Vagina (tissue), 2 donors: ENCODE measurements around the gene SLC9C1. TPM values are rescaled to one million over a fixed set of nuclear protein-coding genes. Genes with fewer than 3 reads are reported as not detected.

Experiments used
- DNase-seq, 2 donors: peaks; one replicate each; pipeline ENCODE4 v3.0.0-alpha.2; 2017; ENCODE audit errors: extremely low spot score in 2 of 2
- H3K27ac ChIP-seq: fragments of 200-600 bp; sonication (generic); one replicate; pipeline ENCODE4 v1.5.1; 2019
- H3K27me3 ChIP-seq: fragments of 200-600 bp; sonication (generic); one replicate; pipeline ENCODE4 v1.5.1; 2019
- H3K36me3 ChIP-seq, 2 donors: fragments of 200-600 bp; sonication (generic); one replicate each; pipeline ENCODE4 v1.5.1; 2017 to 2019
- H3K4me1 ChIP-seq: fragments of 200-600 bp; sonication (generic); one replicate; pipeline ENCODE4 v1.5.1; 2019
- H3K4me3 ChIP-seq, 2 donors: fragments of 200-600 bp; sonication (generic); 1 replicate in 1 of 2; 2 replicates in 1 of 2; pipeline ENCODE4 v1.5.1; 2016 to 2019
- H3K9me3 ChIP-seq: fragments of 200-600 bp; sonication (generic); one replicate; pipeline ENCODE4 v1.5.1; 2019
- POLR2A ChIP-seq, 2 donors: fragments of 450-650 bp; IDR thresholded peaks; one replicate each; pipeline ENCODE4 v1.6.1; 2017; ENCODE audit warnings: antibody characterized with exemption in 2 of 2, mild to moderate bottlenecking in 2 of 2, moderate library complexity in 2 of 2
- POLR2AphosphoS5 ChIP-seq, 2 donors: sonication (generic); formaldehyde crosslinking; IDR thresholded peaks; one replicate each; pipeline ENCODE4 v1.9.0; 2017; ENCODE audit warnings: antibody characterized with exemption in 2 of 2, mild to moderate bottlenecking in 2 of 2, low read depth in 1 of 2; ENCODE audit not compliant: insufficient read depth in 1 of 2
- intact Hi-C: fragments of 100-400 bp; cut with DNase I; formaldehyde crosslinking; loops from one replicate; pipeline ENCODE4 v1.15.1; 2023
- total RNA-seq: library from RNA; depleted of rRNA; stranded (reverse); fragments of >200 nt; gene quantifications from one replicate; pipeline ENCODE4 v1.2.3, GENCODE V29; 2016
- TF ChIP-seq, protein P1 (sequence below), 3 experiments: fragments of 450-650 bp in 2 of 3; fragments of 200-600 bp in 1 of 3; sonication (generic) in 1 of 3; IDR thresholded peaks; one replicate each; pipeline ENCODE4 v1.5.1; 2017 to 2019; ENCODE audit warnings: antibody characterized with exemption in 3 of 3, mild to moderate bottlenecking in 2 of 3, moderate library complexity in 2 of 3

Gene SLC9C1
- total RNA-seq, 1 donor from 2014 or later = not detected

DNA sequence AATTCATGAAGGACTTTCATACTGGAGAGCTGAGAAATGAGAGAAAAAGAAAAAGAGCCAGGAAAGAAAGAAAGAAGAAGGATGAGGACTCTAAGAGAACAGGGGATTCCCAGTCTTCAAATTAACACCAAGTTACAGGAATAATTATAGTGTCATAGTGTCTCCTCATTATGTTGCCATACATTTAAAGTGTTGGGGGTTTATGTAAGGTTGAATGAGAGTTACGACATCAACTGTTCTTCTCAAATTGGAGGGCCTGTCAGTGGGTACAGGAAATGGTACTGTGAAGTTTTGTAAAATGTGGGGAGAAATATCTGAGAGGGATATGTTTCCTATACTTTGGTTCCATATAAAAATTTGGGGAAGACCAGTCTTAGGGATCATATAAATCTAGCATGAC lies 26.7 kb upstream of the SLC9C1 start:
- Histone ChIP-seq H3K27me3 (no peaks in the 10 kb centered on the region), H3K4me3 (no peak overlapping the region), H3K27ac (no peak overlapping the region), H3K4me1 (no peaks in the 10 kb centered on the region), H3K36me3 (no peaks in the 10 kb centered on the region), H3K9me3 (no peaks in the 10 kb centered on the region)
- intact Hi-C loops = no loop called here
- no peak for TF ChIP-seq POLR2A (IDR thresholded peaks at IDR 0.05)
- TF ChIP-seq, protein P1, sequence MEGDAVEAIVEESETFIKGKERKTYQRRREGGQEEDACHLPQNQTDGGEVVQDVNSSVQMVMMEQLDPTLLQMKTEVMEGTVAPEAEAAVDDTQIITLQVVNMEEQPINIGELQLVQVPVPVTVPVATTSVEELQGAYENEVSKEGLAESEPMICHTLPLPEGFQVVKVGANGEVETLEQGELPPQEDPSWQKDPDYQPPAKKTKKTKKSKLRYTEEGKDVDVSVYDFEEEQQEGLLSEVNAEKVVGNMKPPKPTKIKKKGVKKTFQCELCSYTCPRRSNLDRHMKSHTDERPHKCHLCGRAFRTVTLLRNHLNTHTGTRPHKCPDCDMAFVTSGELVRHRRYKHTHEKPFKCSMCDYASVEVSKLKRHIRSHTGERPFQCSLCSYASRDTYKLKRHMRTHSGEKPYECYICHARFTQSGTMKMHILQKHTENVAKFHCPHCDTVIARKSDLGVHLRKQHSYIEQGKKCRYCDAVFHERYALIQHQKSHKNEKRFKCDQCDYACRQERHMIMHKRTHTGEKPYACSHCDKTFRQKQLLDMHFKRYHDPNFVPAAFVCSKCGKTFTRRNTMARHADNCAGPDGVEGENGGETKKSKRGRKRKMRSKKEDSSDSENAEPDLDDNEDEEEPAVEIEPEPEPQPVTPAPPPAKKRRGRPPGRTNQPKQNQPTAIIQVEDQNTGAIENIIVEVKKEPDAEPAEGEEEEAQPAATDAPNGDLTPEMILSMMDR (IDR thresholded peaks at IDR 0.05) = no peak
- no peak for TF ChIP-seq POLR2AphosphoS5 (IDR thresholded peaks at IDR 0.05; ENCODE audit: insufficient read depth in 1 of 2, low read depth in 1 of 2)
- DNase-seq = no peak

DNA sequence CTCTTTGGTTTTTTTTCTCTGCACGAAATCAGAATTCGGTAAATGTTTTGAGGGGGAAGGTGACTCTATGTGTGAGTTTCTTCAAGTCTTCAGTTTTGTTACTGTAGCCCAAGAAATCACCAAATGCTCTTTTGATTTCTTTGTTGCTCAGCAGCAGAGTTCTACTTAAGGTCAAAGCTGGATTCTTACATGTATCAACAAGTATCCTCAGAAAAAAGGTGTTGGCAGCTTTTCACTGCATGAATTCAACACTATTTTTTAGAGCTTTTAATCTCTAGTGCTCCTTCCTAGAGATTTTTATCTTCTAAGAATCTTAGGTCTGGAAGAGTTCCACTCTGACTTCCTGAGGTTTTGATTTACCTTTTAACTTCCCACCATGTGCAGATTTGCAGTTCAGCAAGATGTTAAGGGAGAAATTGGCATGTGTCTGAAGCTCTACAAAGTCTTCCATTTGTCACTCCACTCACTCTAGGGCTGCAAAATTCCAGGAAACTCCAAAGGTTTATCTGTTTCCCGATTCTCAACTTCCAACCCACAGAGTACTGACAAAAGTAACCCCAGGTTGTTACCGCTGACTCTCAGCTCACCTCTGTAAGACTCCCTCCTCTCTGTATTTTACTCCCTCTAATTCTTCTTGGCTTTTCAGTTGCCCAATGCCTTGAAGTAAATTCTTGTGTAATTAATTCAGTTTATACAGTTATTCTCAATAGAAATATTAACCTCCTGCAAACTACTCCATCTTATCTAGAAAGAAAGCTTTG lies 25.7 kb upstream of the SLC9C1 start:
- no peak for DNase-seq
- Histone ChIP-seq H3K4me1 (no peaks in the 10 kb centered on the region), H3K9me3 (no peaks in the 10 kb centered on the region), H3K4me3 (no peak overlapping the region), H3K27ac (no peak overlapping the region), H3K27me3 (no peaks in the 10 kb centered on the region), H3K36me3 (no peaks in the 10 kb centered on the region)
- TF ChIP-seq, protein P1 (IDR thresholded peaks at IDR 0.05) = no peak
- no peak for TF ChIP-seq POLR2A (IDR thresholded peaks at IDR 0.05)
- TF ChIP-seq POLR2AphosphoS5 (IDR thresholded peaks at IDR 0.05; ENCODE audit: insufficient read depth in 1 of 2, low read depth in 1 of 2) = no peak
- intact Hi-C loops = no loop called here

- H3K36me3 ChIP-seq = no peaks in the 10 kb centered on the region
- intact Hi-C loops = no loop called here
- no peaks in the 10 kb centered on the region for H3K27me3 ChIP-seq
- H3K9me3 ChIP-seq = no peaks in the 10 kb centered on the region
- H3K4me1 ChIP-seq = no peaks in the 10 kb centered on the region
- TF ChIP-seq POLR2A (IDR thresholded peaks at IDR 0.05) (no peak), POLR2AphosphoS5 (IDR thresholded peaks at IDR 0.05; ENCODE audit: insufficient read depth in 1 of 2, low read depth in 1 of 2) (no peak)
- TF ChIP-seq, protein P1 (IDR thresholded peaks at IDR 0.05) = no peak
- H3K4me3 ChIP-seq = no peak overlapping the region
- no peak overlapping the region for H3K27ac ChIP-seq
- DNase-seq = no peak
Observed at GRCh38 chr3:112315791-112316190, 21.8 kb upstream of the SLC9C1 start.

DNA sequence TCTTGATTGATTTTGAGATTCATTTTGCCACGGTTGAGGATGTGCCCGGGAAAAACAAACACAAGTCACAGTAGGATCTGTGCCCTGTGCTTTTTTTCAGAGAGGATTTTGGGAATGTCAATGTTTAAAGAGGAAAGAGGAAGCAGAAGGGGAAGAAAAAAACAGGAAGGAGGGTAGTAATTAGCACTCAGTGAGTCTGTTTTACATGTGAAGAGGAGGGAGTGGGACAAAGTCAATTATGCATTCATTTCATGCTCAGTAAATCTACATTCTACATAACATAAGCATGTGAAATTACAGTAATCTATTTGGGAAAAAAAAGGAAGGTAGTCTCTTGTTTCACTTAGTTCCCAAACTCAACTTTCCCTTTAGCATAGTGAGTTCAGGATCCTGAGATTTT lies 20.6 kb upstream of the SLC9C1 start:
- H3K4me1 ChIP-seq = no peaks in the 10 kb centered on the region
- TF ChIP-seq POLR2AphosphoS5 (IDR thresholded peaks at IDR 0.05; ENCODE audit: insufficient read depth in 1 of 2, low read depth in 1 of 2) = no peak
- H3K4me3 ChIP-seq = no peak overlapping the region
- no peaks in the 10 kb centered on the region for H3K9me3 ChIP-seq
- H3K27me3 ChIP-seq = no peaks in the 10 kb centered on the region
- no peak for DNase-seq
- intact Hi-C loops = no loop called here
- no peaks in the 10 kb centered on the region for H3K36me3 ChIP-seq
- no peak overlapping the region for H3K27ac ChIP-seq

- intact Hi-C loops = no loop called here
- Histone ChIP-seq H3K4me1 (peaks cover 11% of the 10 kb centered on the region), H3K4me3 (no peak overlapping the region), H3K27ac (no peak overlapping the region), H3K36me3 (no peaks in the 10 kb centered on the region), H3K27me3 (no peaks in the 10 kb centered on the region), H3K9me3 (no peaks in the 10 kb centered on the region)
- TF ChIP-seq, protein P1 (IDR thresholded peaks at IDR 0.05) = no peak
- no peak for TF ChIP-seq POLR2A (IDR thresholded peaks at IDR 0.05)
- TF ChIP-seq POLR2AphosphoS5 (IDR thresholded peaks at IDR 0.05; ENCODE audit: insufficient read depth in 1 of 2, low read depth in 1 of 2) = no peak
- DNase-seq = no peak
Observed at GRCh38 chr3:112308151-112308911, 14.3 kb upstream of the SLC9C1 start.
